ENCODE results near the gene INTS14.
A peak's percentile ranks its signal among the peaks of the same experiment; 100 is the strongest.
"Not testable (repeated sequence)": the region's sequence is repeated elsewhere in the genome, so short reads cannot be mapped to it uniquely, and the experiment has no call there.

Gene INTS14

GRCh38 chr15:65578904-65579728 is 31.8 kb downstream of the INTS14 start:
- DNase-seq (ENCODE audit: low read depth in 2 of 2) = no peak

- DNase-seq (ENCODE audit: low read depth in 2 of 2) = no peak
Observed at GRCh38 chr15:65577129-65577996, 33.6 kb downstream of the INTS14 start.

- peak; percentile 20 to 25 for DNase-seq (ENCODE audit: low read depth in 2 of 2)
Observed at GRCh38 chr15:65576664-65577063, 34.3 kb downstream of the INTS14 start.

- DNase-seq (ENCODE audit: low read depth in 2 of 2) = no peak
Observed at GRCh38 chr15:65571971-65572370, 39.0 kb downstream of the INTS14 start.

GRCh38 chr15:65569728-65570127 is 41.2 kb downstream of the INTS14 start:
- DNase-seq (ENCODE audit: low read depth in 2 of 2) = no peak

GRCh38 chr15:65561934-65562333 is 49.0 kb downstream of the INTS14 start:
- DNase-seq (ENCODE audit: low read depth in 2 of 2) = no peak

GRCh38 chr15:65559941-65560340 is 51.0 kb downstream of the INTS14 start:
- no peak for DNase-seq (ENCODE audit: low read depth in 2 of 2)

GRCh38 chr15:65558997-65559760 is 51.8 kb downstream of the INTS14 start:
- DNase-seq (ENCODE audit: low read depth in 2 of 2) = no peak

GRCh38 chr15:65558336-65558735 is 52.6 kb downstream of the INTS14 start:
- DNase-seq (ENCODE audit: low read depth in 2 of 2) = no peak

- DNase-seq (ENCODE audit: low read depth in 2 of 2) = no peak
Observed at GRCh38 chr15:65556622-65557021, 54.3 kb downstream of the INTS14 start.

GRCh38 chr15:65553691-65554090 is 57.2 kb downstream of the INTS14 start:
- DNase-seq (ENCODE audit: low read depth in 2 of 2) = no peak

- not testable (repeated sequence) for DNase-seq (ENCODE audit: low read depth in 2 of 2)
Observed at GRCh38 chr15:65552851-65553250, 58.1 kb downstream of the INTS14 start.

- no peak for DNase-seq (ENCODE audit: low read depth in 2 of 2)
Observed at GRCh38 chr15:65551183-65551582, 59.7 kb downstream of the INTS14 start.

- DNase-seq (ENCODE audit: low read depth in 2 of 2) = no peak
Observed at GRCh38 chr15:65550681-65551098, 60.2 kb downstream of the INTS14 start.

- not testable (repeated sequence) for DNase-seq (ENCODE audit: low read depth in 2 of 2)
Observed at GRCh38 chr15:65549288-65549687, 61.6 kb downstream of the INTS14 start.

GRCh38 chr15:65547841-65548240 is 63.1 kb downstream of the INTS14 start:
- no peak for DNase-seq (ENCODE audit: low read depth in 2 of 2)

- DNase-seq (ENCODE audit: low read depth in 2 of 2) = no peak
Observed at GRCh38 chr15:65541231-65541820, 69.6 kb downstream of the INTS14 start.

- no peak for DNase-seq (ENCODE audit: low read depth in 2 of 2)
Observed at GRCh38 chr15:65540314-65540713, 70.6 kb downstream of the INTS14 start.

- no peak for DNase-seq (ENCODE audit: low read depth in 2 of 2)
Observed at GRCh38 chr15:65535192-65535591, 75.7 kb downstream of the INTS14 start.

- no peak for DNase-seq (ENCODE audit: low read depth in 2 of 2)
Observed at GRCh38 chr15:65533057-65533756, 77.7 kb downstream of the INTS14 start.

GRCh38 chr15:65532738-65533051 is 78.2 kb downstream of the INTS14 start:
- no peak for DNase-seq (ENCODE audit: low read depth in 2 of 2)

Data from fibroblast of skin of left quadriceps (primary cell).